HUES6 (cell line): ENCODE data around the gene NME5.

Source experiments
- H3K27ac ChIP-seq: 2 replicates; pipeline ENCODE4 v1.7.0; 2013; ENCODE audit warnings: low read depth, mild to moderate bottlenecking, low read length, inconsistent platforms
- H3K27me3 ChIP-seq: 2 replicates; pipeline ENCODE4 v1.6.1; 2013; ENCODE audit warnings: low read length; ENCODE audit not compliant: control insufficient read depth, insufficient read depth
- H3K36me3 ChIP-seq: 2 replicates; pipeline ENCODE4 v1.6.1; 2013; ENCODE audit warnings: low read length; ENCODE audit not compliant: control insufficient read depth, insufficient read depth
- H3K4me1 ChIP-seq: 2 replicates; pipeline ENCODE4 v1.6.1; 2013; ENCODE audit warnings: low read length; ENCODE audit not compliant: control insufficient read depth, insufficient read depth
- H3K4me3 ChIP-seq: 2 replicates; pipeline ENCODE4 v1.5.1; 2013; ENCODE audit warnings: low read depth, low read length
- H3K9ac ChIP-seq: one replicate; pipeline ENCODE4 v1.6.1; 2013; ENCODE audit warnings: mild to moderate bottlenecking, low read length
- H3K9me3 ChIP-seq: 2 replicates; pipeline ENCODE4 v1.6.1; 2013; ENCODE audit warnings: low read depth, low read length; ENCODE audit not compliant: control insufficient read depth, insufficient read depth

NME5 gene

GRCh38 chr5:138102454-138103318 lies 36.5 kb downstream of the NME5 start:
- no peak overlapping the region for H3K27ac ChIP-seq

GRCh38 chr5:138096997-138097828 lies 42.0 kb downstream of the NME5 start:
- no peak overlapping the region for H3K27ac ChIP-seq
- no peaks in the 10 kb centered on the region for H3K9me3 ChIP-seq
- no peak overlapping the region for H3K4me3 ChIP-seq
- H3K27me3 ChIP-seq: peaks cover 51% of the 10 kb centered on the region
- no peaks in the 10 kb centered on the region for H3K36me3 ChIP-seq
- H3K4me1 ChIP-seq: peaks cover 50% of the 10 kb centered on the region
- H3K9ac ChIP-seq: no peak overlapping the region

More at GRCh38 chr5:138102454-138103318, 36.5 kb downstream of the NME5 start:
- H3K4me1 ChIP-seq: peaks cover 16% of the 10 kb centered on the region
- H3K9ac ChIP-seq: no peak overlapping the region
- no peaks in the 10 kb centered on the region for H3K36me3 ChIP-seq
- no peak overlapping the region for H3K4me3 ChIP-seq
- H3K27me3 ChIP-seq: peaks cover 10% of the 10 kb centered on the region; the same call in 1 of the 2 replicates
- no peaks in the 10 kb centered on the region for H3K9me3 ChIP-seq

- peaks cover 54% of the 10 kb centered on the region for H3K27me3 ChIP-seq
- no peaks in the 10 kb centered on the region for H3K9me3 ChIP-seq
- H3K27ac ChIP-seq: no peak overlapping the region
- no peak overlapping the region for H3K4me3 ChIP-seq
- no peaks in the 10 kb centered on the region for H3K36me3 ChIP-seq
- no peak overlapping the region for H3K9ac ChIP-seq
- H3K4me1 ChIP-seq: peaks cover 57% of the 10 kb centered on the region
Measured at GRCh38 chr5:138096363-138096762, 42.9 kb downstream of the NME5 start.

- H3K27ac ChIP-seq: peak overlapping the region; percentile 37; the same call in 1 of the 2 replicates
- no peaks in the 10 kb centered on the region for H3K9me3 ChIP-seq
- peaks cover 65% of the 10 kb centered on the region for H3K27me3 ChIP-seq
- peak overlapping the region; percentile 46 for H3K9ac ChIP-seq
- peak overlapping the region; percentile 37 for H3K4me3 ChIP-seq
- H3K36me3 ChIP-seq: peaks cover 7% of the 10 kb centered on the region; the same call in 1 of the 2 replicates
- H3K4me1 ChIP-seq: peaks cover 68% of the 10 kb centered on the region
Measured at GRCh38 chr5:138095100-138095907, 43.9 kb downstream of the NME5 start.

DNA sequence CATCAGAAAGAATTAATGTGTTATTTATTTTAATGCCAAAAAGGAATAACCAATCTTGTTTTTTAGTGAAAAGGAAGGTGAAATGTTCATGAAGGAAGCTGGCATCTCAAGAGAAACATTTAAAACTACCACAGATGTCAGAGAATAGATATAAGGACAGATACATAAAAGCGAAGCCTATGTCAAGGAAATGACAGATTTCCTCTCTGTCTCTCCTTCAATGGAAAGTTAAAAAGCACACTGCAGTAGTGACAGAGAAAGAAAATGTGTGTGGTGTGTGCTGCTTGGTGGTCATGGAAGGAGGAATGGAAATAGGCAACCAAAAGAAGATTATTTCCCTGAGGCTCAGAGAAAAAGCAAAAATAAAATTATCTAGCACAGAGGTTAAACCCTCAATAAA lies 46.2 kb downstream of the NME5 start:
- H3K4me3 ChIP-seq: no peak overlapping the region
- peaks cover 77% of the 10 kb centered on the region for H3K27me3 ChIP-seq
- H3K4me1 ChIP-seq: peaks cover 68% of the 10 kb centered on the region
- H3K36me3 ChIP-seq: peaks cover 8% of the 10 kb centered on the region; the same call in 1 of the 2 replicates
- no peaks in the 10 kb centered on the region for H3K9me3 ChIP-seq
- H3K9ac ChIP-seq: no peak overlapping the region
- H3K27ac ChIP-seq: no peak overlapping the region

DNA sequence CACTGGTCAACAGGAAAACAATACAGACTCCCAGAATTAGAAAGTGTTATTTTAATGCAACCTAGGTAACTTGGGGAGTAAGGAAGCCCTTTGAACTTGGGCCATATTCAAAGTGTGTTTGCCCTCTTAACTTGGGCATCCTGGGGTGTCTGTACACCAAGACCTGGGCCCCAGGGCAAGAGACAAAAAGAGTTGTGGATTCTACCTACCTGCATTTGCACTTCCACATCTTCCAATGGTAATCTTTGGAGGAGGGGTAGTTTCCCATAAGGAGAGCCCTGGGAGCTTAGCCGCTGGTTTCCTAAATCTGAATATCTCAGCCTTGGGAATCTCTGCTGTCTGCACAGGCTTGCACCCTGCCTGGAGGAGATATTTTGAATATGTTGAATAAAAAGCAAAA lies 46.9 kb downstream of the NME5 start:
- peaks cover 11% of the 10 kb centered on the region; the same call in 1 of the 2 replicates for H3K36me3 ChIP-seq
- no peaks in the 10 kb centered on the region for H3K9me3 ChIP-seq
- H3K9ac ChIP-seq: no peak overlapping the region
- H3K4me1 ChIP-seq: peaks cover 66% of the 10 kb centered on the region
- peak overlapping the region; percentile 16; the same call in 1 of the 2 replicates for H3K4me3 ChIP-seq
- no peak overlapping the region for H3K27ac ChIP-seq
- H3K27me3 ChIP-seq: peaks cover 75% of the 10 kb centered on the region

DNA sequence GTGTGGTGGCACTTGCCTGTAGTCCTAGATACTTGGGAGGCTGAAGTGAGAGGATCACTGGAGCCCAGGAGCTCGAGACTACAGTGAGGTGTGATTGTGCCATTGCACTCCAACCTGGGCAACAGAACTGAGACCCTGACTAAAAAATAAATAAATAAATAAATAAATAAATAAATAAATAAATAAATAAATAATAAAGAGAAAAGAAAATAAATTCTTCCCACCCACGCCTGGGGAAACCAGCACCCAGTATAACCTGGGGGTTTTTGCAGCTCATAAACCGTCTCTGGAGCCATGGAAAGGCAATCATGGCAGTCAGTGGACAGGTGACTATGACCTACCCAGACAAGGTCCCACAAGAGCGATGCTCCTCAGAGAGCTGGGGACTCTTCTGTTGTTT lies 47.5 kb downstream of the NME5 start:
- Histone ChIP-seq H3K9ac (no peak overlapping the region), H3K4me1 (peaks cover 61% of the 10 kb centered on the region), H3K27me3 (peaks cover 68% of the 10 kb centered on the region), H3K4me3 (peak overlapping the region; percentile 16; the same call in 1 of the 2 replicates), H3K27ac (no peak overlapping the region), H3K36me3 (peaks cover 11% of the 10 kb centered on the region; the same call in 1 of the 2 replicates), H3K9me3 (no peaks in the 10 kb centered on the region)

DNA sequence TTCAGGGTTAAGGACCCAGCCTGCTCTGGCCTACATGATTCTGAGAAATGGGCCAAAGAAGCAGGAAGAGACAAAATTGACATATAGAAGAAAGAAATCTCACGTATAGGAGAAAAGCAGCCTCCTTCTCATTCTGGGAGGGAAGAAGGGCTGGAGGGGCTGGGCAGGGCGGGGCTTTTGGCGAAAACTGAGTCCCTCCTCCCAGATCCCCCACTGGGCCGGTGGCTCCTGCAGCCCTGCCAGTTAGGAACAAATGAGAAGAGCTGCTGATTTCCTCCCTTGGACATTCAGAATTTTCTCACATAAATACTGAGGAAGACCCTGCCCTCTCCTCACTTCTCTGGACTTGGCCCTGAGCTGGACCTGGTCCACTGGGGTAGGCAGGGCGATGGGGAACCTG lies 55.5 kb downstream of the NME5 start, which contains the start of gene WNT8A:
WNT8A (plus strand) TSS at position 332 of the 400 bp plus-strand sequence. CDS start 95 bp downstream, outside the sequence.
- Histone ChIP-seq H3K36me3 (peaks cover 4% of the 10 kb centered on the region; the same call in 1 of the 2 replicates), H3K4me1 (peaks cover 19% of the 10 kb centered on the region), H3K9me3 (no peaks in the 10 kb centered on the region), H3K9ac (peak within 1 kb of the TSS; percentile 26), H3K4me3 (peak within 1 kb of the TSS; percentile 24; the same call in 1 of the 2 replicates), H3K27me3 (peaks cover 7% of the 10 kb centered on the region; the same call in 1 of the 2 replicates), H3K27ac (no peak within 1 kb of the TSS)

DNA sequence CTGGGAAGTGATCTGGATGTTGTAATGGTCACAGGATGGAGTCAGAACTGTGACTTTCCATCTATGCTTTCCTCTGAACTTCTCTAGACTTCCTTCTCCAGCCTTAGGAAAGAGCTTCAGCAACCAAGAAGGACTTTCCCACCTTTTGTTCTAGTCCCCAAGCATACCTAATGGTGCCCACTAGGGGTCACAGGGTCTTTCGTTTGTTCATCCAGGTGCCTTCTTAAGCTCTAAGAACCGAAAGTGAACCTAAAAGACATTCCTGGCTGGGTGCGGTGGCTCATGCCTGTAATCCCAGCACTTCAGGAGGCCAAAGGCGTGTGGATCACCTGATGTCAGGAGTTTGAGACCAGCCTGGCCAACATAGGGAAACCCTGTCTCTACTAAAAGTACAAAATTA lies 57.2 kb downstream of the NME5 start:
- H3K9ac ChIP-seq: no peak overlapping the region
- no peaks in the 10 kb centered on the region for H3K27me3 ChIP-seq
- peaks cover 35% of the 10 kb centered on the region for H3K4me1 ChIP-seq
- H3K9me3 ChIP-seq: no peaks in the 10 kb centered on the region
- H3K27ac ChIP-seq: no peak overlapping the region
- no peaks in the 10 kb centered on the region for H3K36me3 ChIP-seq
- no peak overlapping the region for H3K4me3 ChIP-seq

GRCh38 chr5:138078006-138078643 lies 61.1 kb downstream of the NME5 start:
- Histone ChIP-seq H3K9me3 (no peaks in the 10 kb centered on the region), H3K4me1 (peaks cover 21% of the 10 kb centered on the region), H3K9ac (peak overlapping the region; percentile 56), H3K27ac (no peak overlapping the region; the same call in 1 of the 2 replicates), H3K36me3 (no peaks in the 10 kb centered on the region), H3K4me3 (no peak overlapping the region), H3K27me3 (no peaks in the 10 kb centered on the region)
